HUES48 (cell line): Measurements from ENCODE around the gene GSTA3.
"Not testable (repeated sequence)": the region's sequence is repeated elsewhere in the genome, so short reads cannot be mapped to it uniquely, and the experiment has no call there.

Experiments used
- H3K27ac ChIP-seq: one replicate; pipeline ENCODE4 v1.7.0; 2013; ENCODE audit warnings: low read depth, low read length, inconsistent platforms
- H3K27me3 ChIP-seq: 2 replicates; pipeline ENCODE4 v1.6.1; 2013; ENCODE audit warnings: mild to moderate bottlenecking, low read length; ENCODE audit not compliant: control insufficient read depth, insufficient read depth
- H3K36me3 ChIP-seq: 2 replicates; pipeline ENCODE4 v1.6.1; 2013; ENCODE audit warnings: low read length; ENCODE audit not compliant: control insufficient read depth, insufficient read depth
- H3K4me1 ChIP-seq: 2 replicates; pipeline ENCODE4 v1.6.1; 2013; ENCODE audit warnings: mild to moderate bottlenecking, low read length; ENCODE audit not compliant: control insufficient read depth, insufficient read depth
- H3K4me3 ChIP-seq: 2 replicates; pipeline ENCODE4 v1.5.1; 2013; ENCODE audit warnings: mild to moderate bottlenecking, low read depth, low read length
- H3K9ac ChIP-seq: 2 replicates; pipeline ENCODE4 v1.6.1; 2013; ENCODE audit warnings: mild to moderate bottlenecking, low read depth, low read length, moderate library complexity
- H3K9me3 ChIP-seq: 2 replicates; pipeline ENCODE4 v1.6.1; 2013; ENCODE audit warnings: low read length; ENCODE audit not compliant: control insufficient read depth, insufficient read depth

GSTA3 gene

DNA sequence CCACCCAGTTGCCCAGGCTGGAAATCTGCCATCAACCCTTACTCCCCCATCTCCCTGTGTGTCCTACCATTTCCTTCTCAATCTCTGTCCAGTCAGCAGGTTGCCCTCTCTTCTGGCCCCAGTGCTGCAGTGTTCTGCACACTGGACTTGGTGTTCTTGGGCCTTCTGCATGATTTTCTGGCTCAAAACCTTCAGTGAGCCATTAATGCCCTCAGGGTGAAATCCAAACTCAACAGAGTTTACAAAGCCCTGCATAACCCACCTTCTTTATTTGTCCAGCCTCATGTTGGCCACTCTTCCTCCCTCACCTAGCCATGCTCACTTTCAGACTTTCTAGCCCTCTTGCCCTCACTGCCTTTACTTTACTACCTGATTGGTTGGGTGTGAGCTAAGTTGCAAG lies 5.0 kb upstream of the GSTA3 start:
- no peaks in the 10 kb centered on the region for H3K27me3 ChIP-seq
- no peak overlapping the region for H3K4me3 ChIP-seq
- H3K9ac ChIP-seq = no peak overlapping the region
- no peaks in the 10 kb centered on the region for H3K4me1 ChIP-seq
- no peaks in the 10 kb centered on the region for H3K36me3 ChIP-seq
- no peaks in the 10 kb centered on the region for H3K9me3 ChIP-seq
- H3K27ac ChIP-seq = no peak overlapping the region

DNA sequence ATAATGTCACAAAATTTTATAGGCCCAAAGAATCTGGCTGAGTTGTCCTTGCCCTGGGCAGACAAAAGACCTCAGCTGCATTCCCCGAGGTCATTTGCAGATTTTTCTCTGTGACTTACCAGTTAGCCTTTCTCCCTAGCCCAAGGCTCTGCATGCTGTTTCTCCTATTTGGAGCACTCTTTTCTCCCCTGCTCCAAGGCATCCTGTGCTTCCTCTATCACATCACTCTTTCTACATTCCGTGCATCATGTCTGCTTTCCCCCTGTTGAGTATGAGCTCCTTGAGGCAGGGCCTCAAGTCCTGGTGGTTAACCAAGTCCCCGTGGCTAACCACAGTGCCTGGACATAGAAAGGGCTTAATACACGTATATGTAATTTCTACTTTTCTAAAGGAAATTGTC lies 593 bp upstream of the GSTA3 start:
- Histone ChIP-seq H3K36me3 (no peaks in the 10 kb centered on the region), H3K27ac (no peak overlapping the region), H3K9me3 (no peaks in the 10 kb centered on the region), H3K4me1 (no peaks in the 10 kb centered on the region), H3K9ac (no peak overlapping the region), H3K4me3 (no peak overlapping the region), H3K27me3 (no peaks in the 10 kb centered on the region)

DNA sequence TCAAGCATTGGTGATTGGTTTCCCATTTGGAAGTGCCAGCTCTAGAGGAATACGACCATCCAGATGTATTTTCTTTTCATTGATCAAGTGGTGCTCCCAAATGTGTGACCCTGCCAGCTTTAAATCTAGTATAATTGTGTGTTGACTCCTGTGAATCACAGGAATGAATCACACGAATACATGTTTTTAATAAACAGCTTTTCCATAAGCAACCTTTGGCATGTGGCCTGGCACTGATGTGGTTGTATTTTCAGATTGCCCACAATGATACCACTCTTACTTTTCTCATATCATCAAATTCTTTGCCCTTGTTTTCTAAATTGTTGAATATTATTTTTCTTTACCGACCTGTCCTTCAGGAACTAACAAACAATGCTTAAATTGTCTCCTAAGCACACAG lies 367 bp downstream of the GSTA3 start:
- no peak overlapping the region for H3K9ac ChIP-seq
- no peak overlapping the region for H3K4me3 ChIP-seq
- no peaks in the 10 kb centered on the region for H3K9me3 ChIP-seq
- H3K27ac ChIP-seq = no peak overlapping the region
- no peaks in the 10 kb centered on the region for H3K36me3 ChIP-seq
- no peaks in the 10 kb centered on the region for H3K4me1 ChIP-seq
- H3K27me3 ChIP-seq = no peaks in the 10 kb centered on the region

- H3K4me3 ChIP-seq = no peak overlapping the region
- H3K4me1 ChIP-seq = no peaks in the 10 kb centered on the region
- no peaks in the 10 kb centered on the region for H3K27me3 ChIP-seq
- H3K36me3 ChIP-seq = no peaks in the 10 kb centered on the region
- no peak overlapping the region for H3K9ac ChIP-seq
- H3K9me3 ChIP-seq = no peaks in the 10 kb centered on the region
- no peak overlapping the region for H3K27ac ChIP-seq
These were observed 972 bp downstream of the GSTA3 start for GRCh38 chr6:52908526-52908925.

DNA sequence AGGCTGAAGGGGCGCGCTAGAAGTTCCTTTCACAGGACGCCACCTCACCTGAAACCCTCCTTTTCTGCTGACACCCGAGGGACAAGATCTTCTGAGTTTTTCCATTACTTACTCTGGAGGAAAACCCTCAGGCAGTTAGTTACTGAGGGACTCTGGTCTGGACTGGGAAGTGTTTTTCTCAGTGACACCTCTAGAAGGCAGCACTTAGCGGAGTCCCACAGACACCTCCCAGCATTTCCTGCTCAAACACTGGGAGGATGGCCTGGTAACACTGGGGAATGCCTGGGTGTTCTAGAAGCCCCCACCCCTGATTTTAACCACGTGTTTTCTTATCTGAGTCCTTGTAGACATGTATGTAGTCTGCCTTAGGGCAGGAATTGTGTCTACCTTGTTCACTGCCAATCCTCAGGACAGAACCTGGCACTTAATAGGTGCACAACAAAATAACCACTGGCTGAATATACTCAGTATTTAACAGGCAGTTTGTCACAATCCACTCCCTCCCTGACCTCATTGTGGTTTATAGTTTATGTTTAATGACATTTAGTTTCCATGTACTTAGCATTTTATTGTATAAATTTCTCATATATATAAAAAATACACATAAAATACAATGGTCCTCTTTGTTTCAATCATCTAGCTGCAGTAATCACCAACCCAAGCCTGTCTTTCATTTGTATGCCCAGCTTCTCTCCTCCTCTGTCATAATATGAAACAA lies 4.8 kb downstream of the GSTA3 start:
- Histone ChIP-seq H3K27me3 (no peaks in the 10 kb centered on the region), H3K9me3 (no peaks in the 10 kb centered on the region), H3K27ac (no peak overlapping the region), H3K36me3 (no peaks in the 10 kb centered on the region), H3K9ac (no peak overlapping the region), H3K4me1 (no peaks in the 10 kb centered on the region), H3K4me3 (no peak overlapping the region)

DNA sequence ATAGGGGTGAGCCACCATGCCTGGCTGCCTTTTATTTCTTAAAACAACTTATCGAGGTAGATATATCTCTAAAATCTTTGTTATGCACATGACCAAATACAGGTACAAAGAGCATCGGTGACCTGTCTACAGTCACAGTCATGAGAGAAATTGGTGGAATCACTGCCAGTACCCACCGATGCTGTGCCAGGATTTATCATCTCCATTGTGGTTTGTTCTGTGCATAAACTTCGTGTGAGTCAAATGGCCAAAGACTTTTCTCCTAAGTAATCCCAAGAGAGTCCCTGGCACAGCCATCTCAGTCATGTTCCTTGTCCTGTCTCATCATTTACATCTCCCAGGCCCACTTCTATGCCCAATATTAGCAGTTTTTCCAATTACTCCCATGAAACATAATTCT lies 9.0 kb downstream of the GSTA3 start:
- H3K36me3 ChIP-seq = no peaks in the 10 kb centered on the region
- no peak overlapping the region for H3K4me3 ChIP-seq
- no peaks in the 10 kb centered on the region for H3K4me1 ChIP-seq
- no peak overlapping the region for H3K9ac ChIP-seq
- H3K27me3 ChIP-seq = no peaks in the 10 kb centered on the region
- H3K9me3 ChIP-seq = no peaks in the 10 kb centered on the region
- H3K27ac ChIP-seq = no peak overlapping the region

DNA sequence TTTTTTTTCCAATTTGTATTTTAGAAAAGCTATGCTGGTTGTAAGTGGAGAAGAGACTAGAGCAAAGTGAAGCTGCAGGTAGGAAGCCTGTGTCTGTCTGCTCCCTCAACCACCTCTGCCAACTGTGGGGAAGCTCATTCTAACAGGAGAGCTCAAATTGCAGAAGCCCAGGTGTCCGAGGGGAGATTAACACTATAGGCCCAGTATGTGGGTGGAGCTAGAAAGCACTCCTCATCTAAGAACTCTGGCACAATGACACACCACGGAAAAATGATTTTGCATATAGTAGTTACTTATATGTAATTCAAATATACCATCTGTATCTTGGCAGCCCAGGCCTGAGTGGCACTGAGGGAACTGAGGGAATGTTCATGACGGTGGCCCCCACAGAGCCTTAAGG lies 13.7 kb downstream of the GSTA3 start:
- not testable (repeated sequence) for H3K4me1 ChIP-seq, H3K27ac ChIP-seq, H3K27me3 ChIP-seq, H3K4me3 ChIP-seq, H3K9ac ChIP-seq, H3K36me3 ChIP-seq, H3K9me3 ChIP-seq

DNA sequence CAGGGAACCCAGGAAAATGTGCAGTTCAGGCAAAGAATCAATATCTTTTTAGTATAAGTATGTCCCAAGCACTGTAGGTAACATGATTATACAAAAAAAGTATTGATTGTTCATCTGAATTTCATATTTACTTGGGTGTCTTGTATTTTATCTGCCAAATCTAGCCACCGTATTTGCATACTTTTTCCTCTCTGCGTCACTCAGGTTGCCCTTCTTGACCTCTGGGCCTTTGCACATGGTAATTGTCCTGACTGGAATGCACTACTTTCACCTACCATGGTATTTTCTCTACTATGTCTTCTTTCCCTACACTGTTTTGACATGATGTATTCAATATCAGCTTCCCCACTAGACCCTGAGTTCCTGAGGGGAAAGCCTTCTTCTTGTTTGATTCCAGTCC lies 15.2 kb downstream of the GSTA3 start:
- H3K4me3 ChIP-seq = no peak overlapping the region
- H3K9me3 ChIP-seq = no peaks in the 10 kb centered on the region
- no peaks in the 10 kb centered on the region for H3K4me1 ChIP-seq
- no peak overlapping the region for H3K27ac ChIP-seq
- no peak overlapping the region for H3K9ac ChIP-seq
- H3K36me3 ChIP-seq = no peaks in the 10 kb centered on the region
- no peaks in the 10 kb centered on the region for H3K27me3 ChIP-seq

DNA sequence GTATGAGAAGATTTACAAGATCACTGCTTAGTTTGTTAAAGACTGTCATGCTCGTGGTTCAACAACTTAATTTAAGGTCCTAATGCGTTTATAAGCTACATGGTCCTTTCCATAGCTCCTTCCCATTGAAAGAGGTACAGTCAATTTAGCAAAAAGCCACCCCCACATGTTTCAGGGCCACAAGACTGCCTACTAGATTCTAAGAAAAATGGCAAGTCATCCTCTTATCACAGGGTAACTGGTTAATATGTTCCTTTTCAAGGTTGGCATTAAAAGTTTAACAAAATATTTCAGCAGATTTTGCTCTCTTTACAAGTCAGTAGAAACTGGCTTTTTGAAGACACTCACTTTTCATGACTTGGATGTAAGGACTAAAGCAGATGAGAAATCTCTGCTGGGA lies 15.7 kb downstream of the GSTA3 start:
- Histone ChIP-seq H3K27me3 (no peaks in the 10 kb centered on the region), H3K9ac (no peak overlapping the region), H3K27ac (no peak overlapping the region), H3K36me3 (no peaks in the 10 kb centered on the region), H3K9me3 (no peaks in the 10 kb centered on the region), H3K4me1 (no peaks in the 10 kb centered on the region), H3K4me3 (no peak overlapping the region)

DNA sequence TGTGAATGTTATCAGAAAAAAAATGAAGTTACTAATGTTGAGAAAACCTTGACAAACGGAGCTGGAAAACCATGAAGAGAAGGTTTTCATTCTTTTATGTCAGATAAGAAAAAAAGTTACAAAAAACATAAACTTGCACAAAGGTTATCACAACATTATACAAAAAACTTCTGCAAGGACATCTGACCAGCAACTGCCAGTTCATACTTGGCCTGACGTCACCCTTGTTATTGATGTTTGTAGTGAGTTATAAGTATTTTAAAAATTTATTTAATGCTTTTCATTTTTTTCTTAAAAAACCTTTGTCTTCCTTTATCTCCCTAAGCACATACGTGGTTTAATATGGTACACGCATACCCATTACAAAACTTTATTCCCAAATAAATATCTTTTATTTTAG lies 16.3 kb downstream of the GSTA3 start:
- no peaks in the 10 kb centered on the region for H3K9me3 ChIP-seq

GRCh38 chr6:52890018-52890417 lies 19.5 kb downstream of the GSTA3 start:
- no peaks in the 10 kb centered on the region for H3K4me1 ChIP-seq
- H3K27me3 ChIP-seq = no peaks in the 10 kb centered on the region
- H3K9me3 ChIP-seq = no peaks in the 10 kb centered on the region
- no peak overlapping the region for H3K9ac ChIP-seq
- no peaks in the 10 kb centered on the region for H3K36me3 ChIP-seq
- H3K4me3 ChIP-seq = no peak overlapping the region
- no peak overlapping the region for H3K27ac ChIP-seq

More for the DNA sequence above, 16.3 kb downstream of the GSTA3 start:
- Histone ChIP-seq H3K9ac (no peak overlapping the region), H3K27me3 (no peaks in the 10 kb centered on the region), H3K4me1 (no peaks in the 10 kb centered on the region), H3K36me3 (no peaks in the 10 kb centered on the region), H3K27ac (no peak overlapping the region), H3K4me3 (no peak overlapping the region)
